Thyroid gland (tissue), 4 donors: Measurements from ENCODE around the gene ENGASE. TPM values are rescaled to one million over a fixed set of nuclear protein-coding genes. Genes with fewer than 3 reads are reported as not detected.

ENCODE experiments used
- DNase-seq, 2 donors: peaks; one replicate each; pipeline ENCODE4 v3.0.0-alpha.2; 2019
- H3K27ac ChIP-seq, 3 donors: fragments of 200-600 bp; sonication (generic); 1 replicate in 2 of 3; 2 replicates in 1 of 3; pipeline ENCODE4 v1.5.1; 2016 to 2019; ENCODE audit warnings: mild to moderate bottlenecking in 1 of 3, moderate library complexity in 1 of 3
- H3K27me3 ChIP-seq: fragments of 200-600 bp; sonication (generic); one replicate; pipeline ENCODE4 v1.5.1; 2019
- H3K36me3 ChIP-seq, 2 donors: fragments of 200-600 bp; sonication (generic); one replicate each; pipeline ENCODE4 v1.5.1; 2016 to 2019
- H3K4me1 ChIP-seq, 2 donors: fragments of 200-600 bp; sonication (generic); one replicate each; pipeline ENCODE4 v1.5.1; 2017 to 2019
- H3K4me3 ChIP-seq, 3 donors: fragments of 200-600 bp; sonication (generic); replicated peaks in 1 of 3; 1 replicate in 2 of 3; 2 replicates in 1 of 3; pipeline ENCODE4 v1.5.1; 2016; ENCODE audit warnings: mild to moderate bottlenecking in 1 of 3
- H3K9me3 ChIP-seq: fragments of 200-600 bp; sonication (generic); one replicate; pipeline ENCODE4 v1.5.1; 2017
- CTCF ChIP-seq, 6 experiments: fragments of 200-600 bp in 3 of 6; fragments of 450-650 bp in 3 of 6; sonication (generic) in 3 of 6; IDR thresholded peaks; one replicate each; pipeline ENCODE4 v1.5.1; 2016 to 2019; ENCODE audit warnings: antibody characterized with exemption in 6 of 6, mild to moderate bottlenecking in 2 of 6, inconsistent platforms in 1 of 6, moderate library complexity in 1 of 6
- POLR2A ChIP-seq, 2 donors: fragments of 450-650 bp; IDR thresholded peaks; one replicate each; pipeline ENCODE4 v1.6.1; 2017; ENCODE audit warnings: antibody characterized with exemption in 2 of 2, mild to moderate bottlenecking in 2 of 2, moderate library complexity in 1 of 2
- WGBS, 2 donors: methylation state at CpG; one replicate each; pipeline ENCODE4 v1.1.5; 2017; 5-methylcytosine and 5-hydroxymethylcytosine counted together
- intact Hi-C: fragments of 100-400 bp; cut with DNase I; formaldehyde crosslinking; loops from one replicate; pipeline ENCODE4 v1.15.1; 2023
- total RNA-seq, 4 donors: library from RNA; depleted of rRNA; stranded (reverse); fragments of >200 nt; gene quantifications; one replicate each; pipeline ENCODE4 v1.2.3, GENCODE V29; 2016

ENGASE gene
- total RNA-seq, 4 donors from 2014 or later, result 23.9 to 37.1 (median 31.2) TPM

GRCh38 chr17:79091226-79091670, 16.6 kb downstream of the ENGASE start:
- Histone ChIP-seq H3K9me3 (no peaks in the 10 kb centered on the region), H3K27ac (no peak overlapping the region), H3K4me3 (no peak overlapping the region), H3K27me3 (no peaks in the 10 kb centered on the region), H3K4me1 (peaks cover 0 to 9% of the 10 kb centered on the region in 2 donors), H3K36me3 (peaks cover 0 to 2% of the 10 kb centered on the region in 2 donors)
- intact Hi-C loops, result no loop called here
- DNase-seq, result no peak
- TF ChIP-seq POLR2A (IDR thresholded peaks at IDR 0.05), result no peak
- TF ChIP-seq CTCF (IDR thresholded peaks at IDR 0.05), result no peak
- 77% methylated on average over 10 of the region's 10 CpGs; no CpG with 5 or more reads in 1 of the 2 donors for WGBS, 2 donors

- Histone ChIP-seq H3K36me3 (no peaks in the 10 kb centered on the region), H3K9me3 (no peaks in the 10 kb centered on the region), H3K27ac (no peak overlapping the region), H3K4me1 (peaks cover 0 to 9% of the 10 kb centered on the region in 2 donors), H3K27me3 (peaks cover 5% of the 10 kb centered on the region), H3K4me3 (no peak overlapping the region)
- 62 to 66% methylated on average over 4 of the region's 4 CpGs for WGBS, 2 donors
- TF ChIP-seq CTCF (IDR thresholded peaks at IDR 0.05) (no peak), POLR2A (IDR thresholded peaks at IDR 0.05) (no peak)
- DNase-seq, result no peak
- intact Hi-C loops, result no loop called here
Measured at GRCh38 chr17:79092567-79092966, 17.9 kb downstream of the ENGASE start.

DNA sequence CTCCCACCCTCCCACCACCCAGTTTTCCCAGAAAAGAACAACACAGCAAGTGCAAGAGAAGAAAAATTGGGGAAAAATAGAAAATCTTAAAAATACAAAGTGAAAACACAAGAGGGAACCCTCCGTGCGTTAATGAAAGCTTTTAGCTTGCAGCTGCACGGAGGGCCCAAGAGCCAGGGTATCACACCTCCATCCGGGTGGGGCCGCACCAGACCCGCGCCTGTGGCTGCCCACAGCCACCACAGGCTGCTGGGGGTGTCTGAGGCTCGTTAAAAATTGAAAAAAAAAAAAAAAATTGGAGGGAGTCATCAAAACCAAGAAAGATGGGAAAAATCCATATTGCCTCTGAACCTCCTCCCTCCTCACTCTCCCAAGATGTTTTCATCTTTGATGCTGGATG, 18.6 kb downstream of the ENGASE start:
- TF ChIP-seq POLR2A (IDR thresholded peaks at IDR 0.05), result no peak
- TF ChIP-seq CTCF (IDR thresholded peaks at IDR 0.05), result no peak
- 55 to 61% methylated on average over 8 of the region's 8 CpGs for WGBS, 2 donors
- no peak for DNase-seq
- H3K9me3 ChIP-seq, result no peaks in the 10 kb centered on the region
- H3K4me3 ChIP-seq, result no peak overlapping the region
- peaks cover 7% of the 10 kb centered on the region for H3K27me3 ChIP-seq
- peaks cover 0 to 9% of the 10 kb centered on the region in 2 donors for H3K4me1 ChIP-seq
- H3K27ac ChIP-seq, result no peak overlapping the region
- no peaks in the 10 kb centered on the region for H3K36me3 ChIP-seq
- intact Hi-C loops, result no loop called here

DNA sequence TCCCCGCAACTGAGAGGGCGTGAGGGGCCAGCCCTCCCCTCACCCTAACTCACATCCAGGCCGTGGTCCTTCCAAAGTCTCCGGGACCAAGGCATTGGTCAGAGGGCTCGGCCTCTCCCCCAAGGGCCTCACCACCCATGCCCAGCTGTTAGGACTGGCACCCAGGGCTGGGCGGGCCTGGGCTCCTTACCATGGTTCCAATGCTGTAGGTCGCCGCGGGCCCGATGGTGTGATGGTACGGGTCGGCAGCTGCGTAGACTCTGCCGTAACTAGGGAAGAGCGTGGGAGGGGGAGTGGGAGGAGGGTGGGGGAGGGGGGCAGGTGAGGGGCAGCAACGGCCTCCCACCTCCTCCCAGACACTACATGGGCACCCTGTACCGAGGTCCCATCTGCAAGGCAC, 19.6 kb downstream of the ENGASE start:
- no peaks in the 10 kb centered on the region for H3K9me3 ChIP-seq
- 47 to 92% methylated on average over 3 to 17 of the region's 17 CpGs for WGBS, 2 donors
- peaks cover 7% of the 10 kb centered on the region for H3K27me3 ChIP-seq
- H3K36me3 ChIP-seq, result no peaks in the 10 kb centered on the region
- TF ChIP-seq POLR2A (IDR thresholded peaks at IDR 0.05), result no peak
- TF ChIP-seq CTCF (IDR thresholded peaks at IDR 0.05), result no peak
- peaks cover 0 to 9% of the 10 kb centered on the region in 2 donors for H3K4me1 ChIP-seq
- no peak for DNase-seq
- intact Hi-C loops, result no loop called here
- no peak overlapping the region for H3K27ac ChIP-seq
- no peak overlapping the region for H3K4me3 ChIP-seq

DNA sequence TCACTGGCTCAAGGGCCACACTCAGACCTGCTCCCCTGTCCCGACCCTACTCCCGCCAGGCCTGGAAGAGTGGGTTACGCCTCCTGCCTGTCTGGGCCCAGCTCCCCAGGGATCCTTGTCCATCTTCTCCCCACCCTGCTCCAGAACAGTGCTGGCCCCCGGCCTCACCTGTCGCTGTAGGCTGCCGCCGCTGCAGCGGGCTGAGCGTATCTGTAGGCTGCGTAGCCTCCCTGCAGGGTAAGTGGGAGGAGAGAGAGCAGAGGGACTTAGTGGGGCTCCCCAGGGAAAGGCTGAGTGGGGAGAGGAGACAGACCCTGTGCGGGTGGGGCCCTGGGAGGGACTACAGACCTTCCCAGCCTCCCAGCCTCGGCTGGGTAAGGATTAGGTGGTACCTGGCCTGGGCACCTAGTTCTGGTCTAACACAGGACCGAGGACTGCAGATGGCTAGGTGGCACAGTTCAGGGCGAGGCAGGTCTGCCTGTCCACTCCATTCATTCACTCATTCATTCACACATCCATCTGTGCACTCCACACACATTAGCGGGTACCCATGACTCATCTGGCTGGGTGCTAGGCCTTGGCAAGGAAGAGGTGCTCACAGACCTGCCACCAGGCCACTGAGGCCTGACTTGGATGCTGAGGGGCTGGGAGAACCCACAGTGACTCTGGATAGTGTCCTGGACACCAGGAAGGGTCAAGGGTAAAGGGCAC, 20.9 kb downstream of the ENGASE start:
- H3K4me3 ChIP-seq, result no peak overlapping the region
- no peak for DNase-seq
- intact Hi-C loops, result no loop called here
- no peaks in the 10 kb centered on the region for H3K36me3 ChIP-seq
- no peaks in the 10 kb centered on the region for H3K9me3 ChIP-seq
- no peak for TF ChIP-seq CTCF (IDR thresholded peaks at IDR 0.05)
- TF ChIP-seq POLR2A (IDR thresholded peaks at IDR 0.05), result no peak
- no peak overlapping the region for H3K27ac ChIP-seq
- peaks cover 7% of the 10 kb centered on the region for H3K27me3 ChIP-seq
- peaks cover 0 to 5% of the 10 kb centered on the region in 2 donors for H3K4me1 ChIP-seq
- WGBS, 2 donors, result 89 to 92% methylated on average over 7 to 13 of the region's 15 CpGs
